HG03066 (cell line): ENCODE data around the gene FGF14.

Experiments
- ATAC-seq: cut with Tn5 transposase; IDR thresholded peaks from one replicate; pipeline ENCODE4 v1.9.1; 2021; ENCODE audit warnings: low read depth; ENCODE audit not compliant: unreplicated experiment

The FGF14 gene

GRCh38 chr13:102311901-102312300 is 89.9 kb downstream of the FGF14 start:
- ATAC-seq, result no peak

GRCh38 chr13:102311419-102311796 is 90.4 kb downstream of the FGF14 start:
- no peak for ATAC-seq

GRCh38 chr13:102310691-102311418 is 91.0 kb downstream of the FGF14 start:
- ATAC-seq, result no peak

GRCh38 chr13:102309110-102309509 is 92.7 kb downstream of the FGF14 start:
- no peak for ATAC-seq

GRCh38 chr13:102302534-102302933 is 99.3 kb downstream of the FGF14 start:
- ATAC-seq, result no peak

GRCh38 chr13:102300379-102300778 is 101.5 kb downstream of the FGF14 start:
- ATAC-seq, result no peak

GRCh38 chr13:102299366-102299765 is 102.5 kb downstream of the FGF14 start:
- ATAC-seq, result no peak

- no peak for ATAC-seq
Observed at GRCh38 chr13:102298051-102298450, 103.8 kb downstream of the FGF14 start.

GRCh38 chr13:102295316-102296048 is 106.4 kb downstream of the FGF14 start:
- ATAC-seq, result no peak

- ATAC-seq, result no peak
Observed at GRCh38 chr13:102294407-102295018, 107.3 kb downstream of the FGF14 start.

- no peak for ATAC-seq
Observed at GRCh38 chr13:102293723-102294122, 108.1 kb downstream of the FGF14 start.

GRCh38 chr13:102291587-102292218 is 110.1 kb downstream of the FGF14 start:
- no peak for ATAC-seq

GRCh38 chr13:102289606-102290005 is 112.2 kb downstream of the FGF14 start:
- ATAC-seq, result no peak

GRCh38 chr13:102286326-102286725 is 115.5 kb downstream of the FGF14 start:
- no peak for ATAC-seq

GRCh38 chr13:102280366-102280765 is 121.5 kb downstream of the FGF14 start:
- ATAC-seq, result no peak

GRCh38 chr13:102277286-102277685 is 124.6 kb downstream of the FGF14 start:
- ATAC-seq, result no peak

GRCh38 chr13:102276404-102276803 is 125.4 kb downstream of the FGF14 start:
- no peak for ATAC-seq

- no peak for ATAC-seq
Observed at GRCh38 chr13:102275969-102276368, 125.9 kb downstream of the FGF14 start.

- ATAC-seq, result no peak
Observed at GRCh38 chr13:102273111-102273510, 128.7 kb downstream of the FGF14 start.

GRCh38 chr13:102267191-102267590 is 134.7 kb downstream of the FGF14 start:
- ATAC-seq, result no peak

- no peak for ATAC-seq
Observed at GRCh38 chr13:102261809-102262208, 140.0 kb downstream of the FGF14 start.
